GM23338 (cell line): ENCODE results near the gene PARVA.

Experiments
- CREB1 ChIP-seq: fragments of 250-450 bp; sonication (Bioruptor Pico); IDR thresholded peaks from 2 replicates; pipeline ENCODE4 v1.5.0; 2020; ENCODE audit warnings: low read depth, mild to moderate bottlenecking, moderate library complexity
- CTCF ChIP-seq, 2 experiments: fragments of 200-600 bp in 1 of 2; sonication (generic) in 1 of 2; conservative IDR thresholded peaks; 2 replicates each; pipeline versions ENCODE4 v1.5.1 to v1.6.1; 2016 to 2017; ENCODE audit warnings: antibody characterized with exemption in 2 of 2, low read depth in 2 of 2, mild to moderate bottlenecking in 2 of 2, moderate library complexity in 1 of 2
- ETS1 ChIP-seq: IDR thresholded peaks from 2 replicates; pipeline ENCODE4 v1.6.1; 2016; ENCODE audit warnings: antibody characterized with exemption
- EZH2 ChIP-seq: fragments of 200-600 bp; sonication (generic); IDR thresholded peaks from one replicate; pipeline ENCODE4 v1.8.0; 2017; ENCODE audit warnings: antibody characterized with exemption, mild to moderate bottlenecking, low read depth; ENCODE audit not compliant: unreplicated experiment
- EZH2phosphoT487 ChIP-seq: fragments of 200-600 bp; sonication (generic); IDR thresholded peaks from one replicate; pipeline ENCODE4 v1.8.1; 2018; ENCODE audit warnings: antibody characterized with exemption; ENCODE audit not compliant: unreplicated experiment
- JUNB ChIP-seq: IDR thresholded peaks from one replicate; pipeline ENCODE4 v1.6.1; 2016; ENCODE audit warnings: antibody characterized with exemption; ENCODE audit not compliant: unreplicated experiment
- NANOG ChIP-seq: IDR thresholded peaks from 2 replicates; pipeline ENCODE4 v1.6.1; 2016; ENCODE audit warnings: antibody characterized with exemption, borderline replicate concordance
- POLR2AphosphoS5 ChIP-seq: IDR thresholded peaks from 2 replicates; pipeline ENCODE4 v1.6.1; 2016; ENCODE audit warnings: antibody characterized with exemption, low read depth
- STAT1 ChIP-seq: IDR thresholded peaks from one replicate; pipeline ENCODE4 v1.6.1; 2016; ENCODE audit warnings: antibody characterized with exemption; ENCODE audit not compliant: unreplicated experiment
- ZNF114 ChIP-seq: fragments of 250-450 bp; sonication (Bioruptor Pico); IDR thresholded peaks from 2 replicates; pipeline ENCODE4 v1.5.0; 2020; ENCODE audit warnings: mild to moderate bottlenecking, moderate library complexity
- TF ChIP-seq, protein P1 (sequence below): IDR thresholded peaks from one replicate; pipeline ENCODE4 v1.6.1; 2018; ENCODE audit warnings: antibody characterized with exemption; ENCODE audit not compliant: unreplicated experiment

DNA sequence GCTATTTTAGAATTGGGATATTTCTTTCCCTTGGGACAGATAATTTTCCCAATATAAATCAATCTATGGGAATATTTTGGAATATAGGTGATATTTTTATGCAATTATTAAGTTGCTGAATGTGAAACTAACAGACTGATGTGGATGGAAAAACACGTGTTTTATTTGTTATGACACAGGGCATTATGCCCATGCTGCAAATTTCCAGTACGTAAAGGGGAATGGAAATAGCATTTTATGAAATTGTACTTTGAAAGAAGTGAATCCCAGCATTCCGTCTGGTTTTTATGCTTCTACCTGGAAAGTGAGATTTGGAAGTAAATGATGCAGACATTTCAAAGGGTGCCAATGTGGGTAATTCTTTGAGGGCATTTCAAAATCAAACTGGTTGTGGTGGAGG lies 142.7 kb downstream of the PARVA start:
- TF ChIP-seq EZH2 (no peak), NANOG (no peak), CTCF (conservative IDR thresholded peaks at IDR 0.05; ENCODE audit: low read depth in 2 of 2) (no peak), CREB1 (CRISPR knock-in tag) (no peak), EZH2phosphoT487 (no peak), POLR2AphosphoS5 (no peak), STAT1 (no peak), JUNB (no peak), ETS1 (no peak), ZNF114 (CRISPR knock-in tag) (no peak)
- TF ChIP-seq, protein P1, sequence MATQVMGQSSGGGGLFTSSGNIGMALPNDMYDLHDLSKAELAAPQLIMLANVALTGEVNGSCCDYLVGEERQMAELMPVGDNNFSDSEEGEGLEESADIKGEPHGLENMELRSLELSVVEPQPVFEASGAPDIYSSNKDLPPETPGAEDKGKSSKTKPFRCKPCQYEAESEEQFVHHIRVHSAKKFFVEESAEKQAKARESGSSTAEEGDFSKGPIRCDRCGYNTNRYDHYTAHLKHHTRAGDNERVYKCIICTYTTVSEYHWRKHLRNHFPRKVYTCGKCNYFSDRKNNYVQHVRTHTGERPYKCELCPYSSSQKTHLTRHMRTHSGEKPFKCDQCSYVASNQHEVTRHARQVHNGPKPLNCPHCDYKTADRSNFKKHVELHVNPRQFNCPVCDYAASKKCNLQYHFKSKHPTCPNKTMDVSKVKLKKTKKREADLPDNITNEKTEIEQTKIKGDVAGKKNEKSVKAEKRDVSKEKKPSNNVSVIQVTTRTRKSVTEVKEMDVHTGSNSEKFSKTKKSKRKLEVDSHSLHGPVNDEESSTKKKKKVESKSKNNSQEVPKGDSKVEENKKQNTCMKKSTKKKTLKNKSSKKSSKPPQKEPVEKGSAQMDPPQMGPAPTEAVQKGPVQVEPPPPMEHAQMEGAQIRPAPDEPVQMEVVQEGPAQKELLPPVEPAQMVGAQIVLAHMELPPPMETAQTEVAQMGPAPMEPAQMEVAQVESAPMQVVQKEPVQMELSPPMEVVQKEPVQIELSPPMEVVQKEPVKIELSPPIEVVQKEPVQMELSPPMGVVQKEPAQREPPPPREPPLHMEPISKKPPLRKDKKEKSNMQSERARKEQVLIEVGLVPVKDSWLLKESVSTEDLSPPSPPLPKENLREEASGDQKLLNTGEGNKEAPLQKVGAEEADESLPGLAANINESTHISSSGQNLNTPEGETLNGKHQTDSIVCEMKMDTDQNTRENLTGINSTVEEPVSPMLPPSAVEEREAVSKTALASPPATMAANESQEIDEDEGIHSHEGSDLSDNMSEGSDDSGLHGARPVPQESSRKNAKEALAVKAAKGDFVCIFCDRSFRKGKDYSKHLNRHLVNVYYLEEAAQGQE = no peak
